Liver (tissue), 9 donors: ENCODE results near the gene CCR9. TPM values are rescaled to one million over a fixed set of nuclear protein-coding genes. Genes with fewer than 3 reads are reported as not detected.

ENCODE experiments used
- DNase-seq: peaks from one replicate; pipeline ENCODE4 v3.0.0-alpha.2; 2017; ENCODE audit warnings: low spot score
- H3K27ac ChIP-seq, 2 donors: one replicate each; pipeline ENCODE4 v1.7.0; 2013; ENCODE audit warnings: inconsistent platforms in 2 of 2, low read length in 2 of 2, control low read depth in 1 of 2, low read depth in 1 of 2, mild to moderate bottlenecking in 1 of 2
- H3K27me3 ChIP-seq, 4 donors: one replicate each; pipeline versions ENCODE4 v1.6.1 to v1.7.0; 2013; ENCODE audit warnings: low read length in 3 of 4, inconsistent platforms in 1 of 4, mild to moderate bottlenecking in 1 of 4, moderate library complexity in 1 of 4; ENCODE audit not compliant: control insufficient read depth in 4 of 4, insufficient read depth in 4 of 4
- H3K36me3 ChIP-seq, 4 donors: one replicate each; pipeline versions ENCODE4 v1.6.1 to v1.7.0; 2013; ENCODE audit warnings: low read length in 3 of 4, mild to moderate bottlenecking in 3 of 4, low read depth in 1 of 4, moderate library complexity in 1 of 4; ENCODE audit not compliant: control insufficient read depth in 4 of 4, insufficient read depth in 3 of 4
- H3K4me1 ChIP-seq, 4 donors: one replicate each; pipeline versions ENCODE4 v1.6.1 to v1.7.0; 2013; ENCODE audit warnings: low read length in 3 of 4, mild to moderate bottlenecking in 3 of 4, moderate library complexity in 1 of 4; ENCODE audit not compliant: control insufficient read depth in 4 of 4, insufficient read depth in 4 of 4
- H3K4me3 ChIP-seq, 3 donors: one replicate each; pipeline versions ENCODE4 v1.6.1 to v1.7.0; 2013; ENCODE audit warnings: low read length in 3 of 3, control low read depth in 1 of 3, low read depth in 1 of 3, mild to moderate bottlenecking in 1 of 3
- H3K9ac ChIP-seq, 2 donors: one replicate each; pipeline ENCODE4 v1.7.0; 2013; ENCODE audit warnings: low read length in 2 of 2, mild to moderate bottlenecking in 2 of 2, moderate library complexity in 2 of 2, control low read depth in 1 of 2, low read depth in 1 of 2
- H3K9me3 ChIP-seq, 4 donors: one replicate each; pipeline versions ENCODE4 v1.6.1 to v1.7.0; 2013; ENCODE audit warnings: low read length in 3 of 4; ENCODE audit not compliant: control insufficient read depth in 4 of 4
- EGR1 ChIP-seq, 2 donors: IDR thresholded peaks; 2 replicates each; pipeline ENCODE4 v1.6.1; 2016 to 2018; ENCODE audit warnings: antibody characterized with exemption in 2 of 2, low read depth in 2 of 2
- FOXA2 ChIP-seq: IDR thresholded peaks from 2 replicates; pipeline ENCODE4 v1.6.1; 2016; ENCODE audit warnings: antibody characterized with exemption
- GABPA ChIP-seq, 2 donors: IDR thresholded peaks in 1 of 2; conservative IDR thresholded peaks in 1 of 2; 2 replicates each; pipeline ENCODE4 v1.6.1; 2016; ENCODE audit warnings: antibody characterized with exemption in 2 of 2, mild to moderate bottlenecking in 1 of 2, moderate library complexity in 1 of 2
- HNF4A ChIP-seq, 2 donors: conservative IDR thresholded peaks; 2 replicates each; pipeline ENCODE4 v1.6.1; 2016; ENCODE audit warnings: antibody characterized with exemption in 2 of 2, mild to moderate bottlenecking in 2 of 2
- HNF4G ChIP-seq: IDR thresholded peaks from 2 replicates; pipeline ENCODE4 v1.6.1; 2016; ENCODE audit warnings: antibody characterized with exemption
- JUND ChIP-seq, 2 donors: IDR thresholded peaks; 2 replicates each; pipeline ENCODE4 v1.6.1; 2016; ENCODE audit warnings: antibody characterized with exemption in 2 of 2
- NR2F2 ChIP-seq: IDR thresholded peaks from 2 replicates; pipeline ENCODE4 v1.6.1; 2016; ENCODE audit warnings: antibody characterized with exemption
- RAD21 ChIP-seq, 2 donors: IDR thresholded peaks; 2 replicates each; pipeline ENCODE4 v1.6.1; 2016; ENCODE audit warnings: antibody characterized with exemption in 2 of 2, mild to moderate bottlenecking in 2 of 2
- RXRA ChIP-seq, 2 donors: IDR thresholded peaks; 2 replicates each; pipeline ENCODE4 v1.6.1; 2017 to 2018; ENCODE audit warnings: antibody characterized with exemption in 2 of 2, mild to moderate bottlenecking in 1 of 2
- SP1 ChIP-seq: IDR thresholded peaks from 2 replicates; pipeline ENCODE4 v1.6.1; 2018; ENCODE audit warnings: antibody characterized with exemption, mild to moderate bottlenecking
- YY1 ChIP-seq: IDR thresholded peaks from 2 replicates; pipeline ENCODE4 v1.6.1; 2016; ENCODE audit warnings: antibody characterized with exemption, mild to moderate bottlenecking
- WGBS: extraction: QIAGEN DNeasy Blood & Tissue Kit; methylation state at CpG from one replicate; pipeline ENCODE4 v1.1.7; 2013; 5-methylcytosine and 5-hydroxymethylcytosine counted together
- polyA plus RNA-seq, 2 donors: library from polyadenylated mRNA; stranded (reverse) in 1 of 2; unstranded in 1 of 2; fragments of 200-250 nt in 1 of 2; fragments of >200 nt in 1 of 2; fragmentation: Nextera tagmentation in 1 of 2; extraction: Ambion mirVana in 1 of 2; gene quantifications; one replicate each; pipeline versions ENCODE4 v1.2.1 to v1.2.3, GENCODE V29; 2013 to 2015
- total RNA-seq, 2 donors: library from RNA; depleted of rRNA; stranded (reverse); fragments of >200 nt; gene quantifications; one replicate each; pipeline ENCODE4 v1.2.3, GENCODE V29; 2014
- TF ChIP-seq, protein P1 (sequence below): IDR thresholded peaks from 2 replicates; pipeline ENCODE4 v1.6.1; 2016; ENCODE audit warnings: antibody characterized with exemption, mild to moderate bottlenecking
- TF ChIP-seq, protein P2 (sequence below): IDR thresholded peaks from 2 replicates; pipeline ENCODE4 v1.6.1; 2016; ENCODE audit warnings: antibody characterized with exemption
- TF ChIP-seq, protein P3 (sequence below): IDR thresholded peaks from 2 replicates; pipeline ENCODE4 v1.6.1; 2016; ENCODE audit warnings: antibody characterized with exemption
- TF ChIP-seq, protein P4 (sequence below): IDR thresholded peaks from 2 replicates; pipeline ENCODE4 v1.6.1; 2016; ENCODE audit warnings: antibody characterized with exemption
- donor health status: healthy.
- donor health status: healthy.
- donor health status: healthy.
- donor health status: healthy.
- donor health status: healthy.

Gene CCR9
- total and polyA plus RNA-seq, 4 donors = 0.28 TPM; not detected in 3

- peaks cover 0 to 47% (median 17%) of the 10 kb centered on the region in 4 donors for H3K36me3 ChIP-seq
- no peak for DNase-seq
- no peaks in the 10 kb centered on the region for H3K9me3 ChIP-seq
- 75% methylated on average over 1 of the region's 1 CpG for WGBS
- TF ChIP-seq, protein P1, sequence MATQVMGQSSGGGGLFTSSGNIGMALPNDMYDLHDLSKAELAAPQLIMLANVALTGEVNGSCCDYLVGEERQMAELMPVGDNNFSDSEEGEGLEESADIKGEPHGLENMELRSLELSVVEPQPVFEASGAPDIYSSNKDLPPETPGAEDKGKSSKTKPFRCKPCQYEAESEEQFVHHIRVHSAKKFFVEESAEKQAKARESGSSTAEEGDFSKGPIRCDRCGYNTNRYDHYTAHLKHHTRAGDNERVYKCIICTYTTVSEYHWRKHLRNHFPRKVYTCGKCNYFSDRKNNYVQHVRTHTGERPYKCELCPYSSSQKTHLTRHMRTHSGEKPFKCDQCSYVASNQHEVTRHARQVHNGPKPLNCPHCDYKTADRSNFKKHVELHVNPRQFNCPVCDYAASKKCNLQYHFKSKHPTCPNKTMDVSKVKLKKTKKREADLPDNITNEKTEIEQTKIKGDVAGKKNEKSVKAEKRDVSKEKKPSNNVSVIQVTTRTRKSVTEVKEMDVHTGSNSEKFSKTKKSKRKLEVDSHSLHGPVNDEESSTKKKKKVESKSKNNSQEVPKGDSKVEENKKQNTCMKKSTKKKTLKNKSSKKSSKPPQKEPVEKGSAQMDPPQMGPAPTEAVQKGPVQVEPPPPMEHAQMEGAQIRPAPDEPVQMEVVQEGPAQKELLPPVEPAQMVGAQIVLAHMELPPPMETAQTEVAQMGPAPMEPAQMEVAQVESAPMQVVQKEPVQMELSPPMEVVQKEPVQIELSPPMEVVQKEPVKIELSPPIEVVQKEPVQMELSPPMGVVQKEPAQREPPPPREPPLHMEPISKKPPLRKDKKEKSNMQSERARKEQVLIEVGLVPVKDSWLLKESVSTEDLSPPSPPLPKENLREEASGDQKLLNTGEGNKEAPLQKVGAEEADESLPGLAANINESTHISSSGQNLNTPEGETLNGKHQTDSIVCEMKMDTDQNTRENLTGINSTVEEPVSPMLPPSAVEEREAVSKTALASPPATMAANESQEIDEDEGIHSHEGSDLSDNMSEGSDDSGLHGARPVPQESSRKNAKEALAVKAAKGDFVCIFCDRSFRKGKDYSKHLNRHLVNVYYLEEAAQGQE = no peak
- TF ChIP-seq RAD21 (IDR thresholded peaks at IDR 0.05) = no peak
- TF ChIP-seq GABPA (IDR thresholded peaks at IDR 0.05 in 1 of 2, conservative IDR thresholded peaks at IDR 0.05 in 1 of 2) = no peak
- TF ChIP-seq, protein P2, sequence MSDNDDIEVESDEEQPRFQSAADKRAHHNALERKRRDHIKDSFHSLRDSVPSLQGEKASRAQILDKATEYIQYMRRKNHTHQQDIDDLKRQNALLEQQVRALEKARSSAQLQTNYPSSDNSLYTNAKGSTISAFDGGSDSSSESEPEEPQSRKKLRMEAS = no peak
- no peak for TF ChIP-seq RXRA (IDR thresholded peaks at IDR 0.05)
- TF ChIP-seq YY1 = no peak
- no peak for TF ChIP-seq HNF4A (conservative IDR thresholded peaks at IDR 0.05)
- TF ChIP-seq, protein P3, sequence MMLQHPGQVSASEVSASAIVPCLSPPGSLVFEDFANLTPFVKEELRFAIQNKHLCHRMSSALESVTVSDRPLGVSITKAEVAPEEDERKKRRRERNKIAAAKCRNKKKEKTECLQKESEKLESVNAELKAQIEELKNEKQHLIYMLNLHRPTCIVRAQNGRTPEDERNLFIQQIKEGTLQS = no peak
- TF ChIP-seq FOXA2 = no peak
- no peak overlapping the region for H3K9ac ChIP-seq
- no peak overlapping the region for H3K27ac ChIP-seq
- H3K27me3 ChIP-seq = no peaks in the 10 kb centered on the region
- H3K4me3 ChIP-seq = no peak overlapping the region
- H3K4me1 ChIP-seq = no peaks in the 10 kb centered on the region
Observed at GRCh38 chr3:45946307-45946706, 60.0 kb downstream of the CCR9 start.

DNA sequence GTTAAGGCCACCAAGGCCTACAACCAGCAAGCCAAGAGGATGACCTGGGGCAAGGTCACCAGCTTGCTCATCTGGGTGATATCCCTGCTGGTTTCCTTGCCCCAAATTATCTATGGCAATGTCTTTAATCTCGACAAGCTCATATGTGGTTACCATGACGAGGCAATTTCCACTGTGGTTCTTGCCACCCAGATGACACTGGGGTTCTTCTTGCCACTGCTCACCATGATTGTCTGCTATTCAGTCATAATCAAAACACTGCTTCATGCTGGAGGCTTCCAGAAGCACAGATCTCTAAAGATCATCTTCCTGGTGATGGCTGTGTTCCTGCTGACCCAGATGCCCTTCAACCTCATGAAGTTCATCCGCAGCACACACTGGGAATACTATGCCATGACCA, 60.5 kb downstream of the CCR9 start:
- 89% methylated on average over 3 of the region's 3 CpGs for WGBS
- no peaks in the 10 kb centered on the region for H3K9me3 ChIP-seq
- H3K9ac ChIP-seq = no peak overlapping the region
- DNase-seq = no peak
- H3K27me3 ChIP-seq = no peaks in the 10 kb centered on the region
- H3K27ac ChIP-seq = no peak overlapping the region
- H3K4me3 ChIP-seq = no peak overlapping the region
- TF ChIP-seq RAD21 (IDR thresholded peaks at IDR 0.05) (no peak), HNF4A (conservative IDR thresholded peaks at IDR 0.05) (no peak), SP1 (no peak), EGR1 (IDR thresholded peaks at IDR 0.05; ENCODE audit: low read depth in 2 of 2) (no peak), HNF4G (no peak), GABPA (IDR thresholded peaks at IDR 0.05 in 1 of 2, conservative IDR thresholded peaks at IDR 0.05 in 1 of 2) (no peak), NR2F2 (no peak), YY1 (no peak), RXRA (IDR thresholded peaks at IDR 0.05) (no peak), JUND (IDR thresholded peaks at IDR 0.05) (no peak)
- TF ChIP-seq, protein P4, sequence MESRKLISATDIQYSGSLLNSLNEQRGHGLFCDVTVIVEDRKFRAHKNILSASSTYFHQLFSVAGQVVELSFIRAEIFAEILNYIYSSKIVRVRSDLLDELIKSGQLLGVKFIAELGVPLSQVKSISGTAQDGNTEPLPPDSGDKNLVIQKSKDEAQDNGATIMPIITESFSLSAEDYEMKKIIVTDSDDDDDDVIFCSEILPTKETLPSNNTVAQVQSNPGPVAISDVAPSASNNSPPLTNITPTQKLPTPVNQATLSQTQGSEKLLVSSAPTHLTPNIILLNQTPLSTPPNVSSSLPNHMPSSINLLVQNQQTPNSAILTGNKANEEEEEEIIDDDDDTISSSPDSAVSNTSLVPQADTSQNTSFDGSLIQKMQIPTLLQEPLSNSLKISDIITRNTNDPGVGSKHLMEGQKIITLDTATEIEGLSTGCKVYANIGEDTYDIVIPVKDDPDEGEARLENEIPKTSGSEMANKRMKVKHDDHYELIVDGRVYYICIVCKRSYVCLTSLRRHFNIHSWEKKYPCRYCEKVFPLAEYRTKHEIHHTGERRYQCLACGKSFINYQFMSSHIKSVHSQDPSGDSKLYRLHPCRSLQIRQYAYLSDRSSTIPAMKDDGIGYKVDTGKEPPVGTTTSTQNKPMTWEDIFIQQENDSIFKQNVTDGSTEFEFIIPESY = no peak
- TF ChIP-seq, protein P1 = no peak
- TF ChIP-seq, protein P2 = no peak
- H3K36me3 ChIP-seq = peaks cover 0 to 53% (median 20%) of the 10 kb centered on the region in 4 donors
- H3K4me1 ChIP-seq = no peaks in the 10 kb centered on the region
